H9 (cell line): ENCODE measurements around the gene CDC20. TPM values are rescaled to one million over a fixed set of nuclear protein-coding genes. Genes with fewer than 3 reads are reported as not detected.

Experiments
- DNase-seq: peaks from one replicate; pipeline ENCODE4 v3.0.0-alpha.2; 2017
- H2AFZ ChIP-seq: one replicate; pipeline ENCODE4 v1.6.1; 2013; ENCODE audit warnings: mild to moderate bottlenecking, low read length, control low read depth, moderate library complexity
- H2AK5ac ChIP-seq: 2 replicates; pipeline ENCODE4 v1.6.1; 2013; ENCODE audit warnings: low read length, control low read depth, mixed read lengths; ENCODE audit not compliant: insufficient read length
- H2BK120ac ChIP-seq: one replicate; pipeline ENCODE4 v1.6.1; 2013; ENCODE audit warnings: low read depth, mild to moderate bottlenecking, low read length, control low read depth, inconsistent platforms; ENCODE audit not compliant: poor library complexity, severe bottlenecking
- H2BK12ac ChIP-seq: 2 replicates; pipeline ENCODE4 v1.6.1; 2013; ENCODE audit warnings: low read length, control low read depth, mixed read lengths, low read depth; ENCODE audit not compliant: insufficient read length
- H2BK15ac ChIP-seq: 2 replicates; pipeline ENCODE4 v1.6.1; 2013; ENCODE audit warnings: low read depth, low read length, control low read depth
- H2BK20ac ChIP-seq: one replicate; pipeline ENCODE4 v1.6.1; 2013; ENCODE audit warnings: low read depth, mild to moderate bottlenecking, low read length, control low read depth, inconsistent platforms; ENCODE audit not compliant: poor library complexity, severe bottlenecking
- H2BK5ac ChIP-seq: 2 replicates; pipeline ENCODE4 v1.6.1; 2013; ENCODE audit warnings: low read length, control low read depth, mixed read lengths; ENCODE audit not compliant: insufficient read length
- H3K14ac ChIP-seq: 2 replicates; pipeline ENCODE4 v1.6.1; 2013; ENCODE audit warnings: low read length, control low read depth; ENCODE audit not compliant: insufficient read depth
- H3K18ac ChIP-seq: 2 replicates; pipeline ENCODE4 v1.6.1; 2013; ENCODE audit warnings: low read depth, mild to moderate bottlenecking, mixed read lengths, low read length, control low read depth; ENCODE audit not compliant: insufficient read length
- H3K23ac ChIP-seq: 2 replicates; pipeline ENCODE4 v1.6.1; 2013; ENCODE audit warnings: low read length, control low read depth, mixed read lengths, low read depth; ENCODE audit not compliant: insufficient read length
- H3K23me2 ChIP-seq: 2 replicates; pipeline ENCODE4 v1.6.1; 2013; ENCODE audit warnings: low read depth, mild to moderate bottlenecking, mixed read lengths, low read length, control low read depth; ENCODE audit not compliant: insufficient read length, poor library complexity, severe bottlenecking
- H3K27ac ChIP-seq: 2 replicates; pipeline ENCODE4 v1.5.1; 2013; ENCODE audit warnings: low read length, control low read depth, mixed read lengths, low read depth; ENCODE audit not compliant: insufficient read length
- H3K27me3 ChIP-seq: 2 replicates; pipeline ENCODE4 v1.6.1; 2013; ENCODE audit warnings: low read length, control low read depth, inconsistent platforms; ENCODE audit not compliant: insufficient read depth
- H3K4ac ChIP-seq: 2 replicates; pipeline ENCODE4 v1.6.1; 2013; ENCODE audit warnings: low read depth, mild to moderate bottlenecking, control low read depth, inconsistent platforms, low read length, moderate library complexity
- H3K4me1 ChIP-seq: 2 replicates; pipeline ENCODE4 v1.6.1; 2013; ENCODE audit warnings: low read length, control low read depth, inconsistent platforms; ENCODE audit not compliant: insufficient read depth
- H3K4me2 ChIP-seq: 2 replicates; pipeline ENCODE4 v1.6.1; 2013; ENCODE audit warnings: low read length, control low read depth, mixed read lengths; ENCODE audit not compliant: insufficient read length, insufficient read depth
- H3K56ac ChIP-seq: 2 replicates; pipeline ENCODE4 v1.6.1; 2013; ENCODE audit warnings: low read depth, mild to moderate bottlenecking, mixed read lengths, low read length, control low read depth; ENCODE audit not compliant: insufficient read length
- H3K79me1 ChIP-seq: 2 replicates; pipeline ENCODE4 v1.6.1; 2013; ENCODE audit warnings: low read depth, mild to moderate bottlenecking, moderate library complexity, low read length, control low read depth, inconsistent platforms; ENCODE audit not compliant: insufficient read depth, poor library complexity, severe bottlenecking
- H3K79me2 ChIP-seq: 2 replicates; pipeline ENCODE4 v1.6.1; 2013; ENCODE audit warnings: low read length, control low read depth, inconsistent platforms; ENCODE audit not compliant: insufficient read depth
- H3K9ac ChIP-seq: 2 replicates; pipeline ENCODE4 v1.6.1; 2013; ENCODE audit warnings: low read length, control low read depth, mixed read lengths; ENCODE audit not compliant: insufficient read length; ENCODE audit errors: extremely low read depth
- H3K9me3 ChIP-seq: one replicate; pipeline ENCODE4 v1.6.1; 2013; ENCODE audit warnings: low read depth, low read length, inconsistent platforms; ENCODE audit not compliant: control insufficient read depth
- H3T11ph ChIP-seq: one replicate; pipeline ENCODE4 v1.6.1; 2013; ENCODE audit warnings: mild to moderate bottlenecking, low read length, control low read depth, inconsistent platforms
- H4K20me1 ChIP-seq: one replicate; pipeline ENCODE4 v1.6.1; 2013; ENCODE audit not compliant: control insufficient read depth, insufficient read length, insufficient read depth
- H4K5ac ChIP-seq: 2 replicates; pipeline ENCODE4 v1.6.1; 2013; ENCODE audit warnings: low read depth, mild to moderate bottlenecking, mixed read lengths, low read length, control low read depth; ENCODE audit not compliant: insufficient read length
- H4K8ac ChIP-seq: replicated peaks from 2 replicates; pipeline ENCODE4 v1.6.1; 2013; ENCODE audit warnings: low read length, control low read depth, mixed read lengths, low read depth; ENCODE audit not compliant: insufficient read length
- H4K91ac ChIP-seq: 2 replicates; pipeline ENCODE4 v1.6.1; 2013; ENCODE audit warnings: low read depth, mild to moderate bottlenecking, moderate library complexity, mixed read lengths, low read length, control low read depth; ENCODE audit not compliant: insufficient read length
- H3K27ac Mint-ChIP-seq, 3 experiments: 2 replicates in 2 of 3; 3 replicates in 1 of 3; pipeline ENCODE4 v1.8.0; 2020 to 2021; ENCODE audit warnings: mixed read lengths in 3 of 3, mild to moderate bottlenecking in 1 of 3, moderate library complexity in 1 of 3
- H3K27me3 Mint-ChIP-seq: 2 replicates; pipeline ENCODE4 v1.8.0; 2021; ENCODE audit warnings: low read depth, mild to moderate bottlenecking, moderate library complexity, mixed read lengths
- H3K36me3 Mint-ChIP-seq, 3 experiments: 2 replicates in 2 of 3; 3 replicates in 1 of 3; pipeline ENCODE4 v1.8.0; 2020 to 2021; ENCODE audit warnings: low read depth in 3 of 3, mixed read lengths in 3 of 3; ENCODE audit not compliant: insufficient read depth in 1 of 3
- H3K4me1 Mint-ChIP-seq, 2 experiments: 2 replicates each; pipeline ENCODE4 v1.8.0; 2020; ENCODE audit warnings: mixed read lengths in 2 of 2
- H3K4me3 Mint-ChIP-seq, 2 experiments: 2 replicates in 1 of 2; 3 replicates in 1 of 2; pipeline ENCODE4 v1.8.0; 2020 to 2021; ENCODE audit warnings: mild to moderate bottlenecking in 2 of 2, mixed read lengths in 2 of 2, moderate library complexity in 1 of 2
- H3K9me3 Mint-ChIP-seq, 2 experiments: 2 replicates in 1 of 2; 3 replicates in 1 of 2; pipeline ENCODE4 v1.8.0; 2020; ENCODE audit warnings: mild to moderate bottlenecking in 2 of 2, mixed read lengths in 2 of 2, moderate library complexity in 1 of 2
- WGBS: extraction: QIAGEN DNeasy Blood & Tissue Kit; methylation state at CpG from one replicate; pipeline ENCODE4 v1.1.7; 2013; ENCODE audit warnings: missing lambda C conversion rate, low lambda C conversion rate, mixed read lengths; ENCODE audit not compliant: insufficient read length; ENCODE audit errors: extremely low coverage; 5-methylcytosine and 5-hydroxymethylcytosine counted together
- total RNA-seq: library from RNA; stranded (reverse); gene quantifications from 2 replicates; pipeline ENCODE4 v1.2.1, GENCODE V29; 2021
- TF ChIP-seq, protein P1 (sequence below): fragments of 200-600 bp; sonication (generic); conservative IDR thresholded peaks from 3 replicates; pipeline ENCODE4 v1.8.0; 2021; ENCODE audit warnings: antibody characterized with exemption, mild to moderate bottlenecking

CDC20 gene
- total RNA-seq, 1 experiment from 2014 or later: 246 TPM

DNA sequence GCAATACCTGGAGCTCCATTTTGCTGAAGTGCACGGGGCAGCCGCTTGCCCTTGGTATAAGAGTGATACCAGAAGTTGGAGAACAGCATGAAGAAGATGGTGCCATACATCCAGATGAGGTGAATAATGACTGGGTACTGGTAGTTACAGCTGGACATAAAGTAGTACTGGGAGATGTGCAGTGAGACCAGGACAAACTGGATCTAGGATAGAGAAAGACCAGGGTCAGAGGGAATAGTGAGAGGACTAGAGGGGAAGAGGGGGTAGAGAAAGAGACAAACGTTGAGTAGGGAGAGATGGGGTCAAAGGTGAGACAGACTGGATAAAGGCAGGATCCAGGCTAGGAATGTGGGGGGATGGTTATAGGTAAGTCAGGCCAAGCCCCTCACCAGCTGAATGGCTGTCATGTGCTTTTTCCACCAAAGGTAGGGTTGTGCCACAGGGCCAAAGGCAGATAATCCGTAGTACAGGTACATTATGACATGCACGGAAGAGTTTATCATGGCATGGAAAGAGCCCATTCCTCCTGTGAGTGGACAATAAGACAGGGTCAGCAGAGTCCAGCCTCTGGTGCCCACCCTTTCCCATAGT, 5.2 kb downstream of the CDC20 start:
- H3K4me1 Mint-ChIP-seq: peaks cover 48 to 62% of the 10 kb centered on the region in 2 experiments
- H3K9me3 Mint-ChIP-seq: no peaks in the 10 kb centered on the region
- H2BK15ac ChIP-seq: no peak overlapping the region
- no peak overlapping the region for H3T11ph ChIP-seq
- H3K4me2 ChIP-seq: no peak overlapping the region
- H2AK5ac ChIP-seq: no peak overlapping the region
- H3K9ac ChIP-seq: no peak overlapping the region
- no peak overlapping the region for H3K18ac ChIP-seq
- no peak overlapping the region for H2BK5ac ChIP-seq
- no peak overlapping the region for H3K23ac ChIP-seq
- H3K36me3 Mint-ChIP-seq: peaks cover 47 to 58% (median 55%) of the 10 kb centered on the region in 3 experiments
- no CpG with 5 or more reads among the region's 5 CpGs for WGBS
- H4K5ac ChIP-seq: no peak overlapping the region
- TF ChIP-seq, protein P1, sequence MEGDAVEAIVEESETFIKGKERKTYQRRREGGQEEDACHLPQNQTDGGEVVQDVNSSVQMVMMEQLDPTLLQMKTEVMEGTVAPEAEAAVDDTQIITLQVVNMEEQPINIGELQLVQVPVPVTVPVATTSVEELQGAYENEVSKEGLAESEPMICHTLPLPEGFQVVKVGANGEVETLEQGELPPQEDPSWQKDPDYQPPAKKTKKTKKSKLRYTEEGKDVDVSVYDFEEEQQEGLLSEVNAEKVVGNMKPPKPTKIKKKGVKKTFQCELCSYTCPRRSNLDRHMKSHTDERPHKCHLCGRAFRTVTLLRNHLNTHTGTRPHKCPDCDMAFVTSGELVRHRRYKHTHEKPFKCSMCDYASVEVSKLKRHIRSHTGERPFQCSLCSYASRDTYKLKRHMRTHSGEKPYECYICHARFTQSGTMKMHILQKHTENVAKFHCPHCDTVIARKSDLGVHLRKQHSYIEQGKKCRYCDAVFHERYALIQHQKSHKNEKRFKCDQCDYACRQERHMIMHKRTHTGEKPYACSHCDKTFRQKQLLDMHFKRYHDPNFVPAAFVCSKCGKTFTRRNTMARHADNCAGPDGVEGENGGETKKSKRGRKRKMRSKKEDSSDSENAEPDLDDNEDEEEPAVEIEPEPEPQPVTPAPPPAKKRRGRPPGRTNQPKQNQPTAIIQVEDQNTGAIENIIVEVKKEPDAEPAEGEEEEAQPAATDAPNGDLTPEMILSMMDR: no peak
- H2AFZ ChIP-seq: no peak overlapping the region
- no peaks in the 10 kb centered on the region for H4K20me1 ChIP-seq
- no peak overlapping the region for H2BK20ac ChIP-seq
- DNase-seq: no peak
- peaks cover 20% of the 10 kb centered on the region for H3K23me2 ChIP-seq
- no peak overlapping the region for H3K14ac ChIP-seq
- H2BK120ac ChIP-seq: no peak overlapping the region
- no peak overlapping the region for H3K4ac ChIP-seq
- no peak overlapping the region for H3K56ac ChIP-seq
- H3K4me3 Mint-ChIP-seq: no peak overlapping the region
- no peak overlapping the region for H3K27ac ChIP-seq
- H4K91ac ChIP-seq: no peak overlapping the region
- no peaks in the 10 kb centered on the region for H3K27me3 ChIP-seq
- H3K4me1 ChIP-seq: peaks cover 6% of the 10 kb centered on the region; the same call in 1 of the 2 replicates
- no peaks in the 10 kb centered on the region for H3K27me3 Mint-ChIP-seq
- no peak overlapping the region for H4K8ac ChIP-seq
- H3K79me1 ChIP-seq: peaks cover 14% of the 10 kb centered on the region
- H3K27ac Mint-ChIP-seq: peak overlapping the region; percentile 2 to 11 (median 8); a peak in 4 of 7 replicates
- H3K79me2 ChIP-seq: peaks cover 15% of the 10 kb centered on the region; the same call in 1 of the 2 replicates
- H2BK12ac ChIP-seq: no peak overlapping the region
- H3K9me3 ChIP-seq: no peaks in the 10 kb centered on the region
